ENCODE data around the gene JPH3.

Gene JPH3

DNA sequence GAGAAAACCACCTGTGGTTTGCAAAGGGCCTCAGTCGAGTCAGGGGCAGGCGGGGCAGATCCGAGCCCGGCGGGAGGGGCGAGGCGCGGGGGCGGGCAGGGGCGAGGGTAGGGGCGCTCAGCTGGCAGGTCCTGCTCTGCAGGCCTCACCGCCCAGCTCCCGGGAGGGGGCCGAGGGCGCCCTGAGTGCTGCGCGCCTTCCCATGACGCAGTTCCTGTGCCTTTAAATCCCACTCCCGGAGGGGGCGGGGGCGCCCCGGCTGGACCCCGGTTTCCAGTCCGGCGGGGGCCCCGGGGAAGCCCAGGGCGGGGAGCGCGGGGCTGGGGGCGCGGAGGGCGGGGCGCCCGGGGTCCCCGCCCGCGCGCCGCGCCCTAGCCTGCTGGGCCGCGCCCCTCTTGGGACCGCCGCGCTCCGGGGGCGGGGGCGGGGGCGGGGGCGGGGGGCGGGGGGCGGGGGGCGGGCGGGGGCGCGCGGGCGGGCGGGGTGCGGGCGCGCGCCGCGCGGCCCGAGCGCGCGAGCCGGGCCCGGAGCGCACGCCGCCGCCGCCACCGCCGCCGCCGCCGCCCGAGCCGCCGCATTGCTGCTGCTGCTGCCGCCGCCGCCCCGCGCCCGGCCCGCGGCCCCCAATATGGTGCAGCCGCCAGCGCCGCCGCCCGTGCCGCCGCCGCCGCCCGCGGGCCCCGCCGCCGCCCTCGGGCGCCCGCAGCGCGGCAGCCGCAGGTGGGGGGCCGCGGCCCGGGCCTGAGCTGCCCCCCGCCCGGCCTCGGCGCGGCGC is at the start of gene JPH3:
Gene JPH3, plus strand, starts transcription at position 508 of the 775 bp plus-strand sequence. CDS start 639 bp downstream, outside the sequence.
- ATAC-seq: no peak

DNA sequence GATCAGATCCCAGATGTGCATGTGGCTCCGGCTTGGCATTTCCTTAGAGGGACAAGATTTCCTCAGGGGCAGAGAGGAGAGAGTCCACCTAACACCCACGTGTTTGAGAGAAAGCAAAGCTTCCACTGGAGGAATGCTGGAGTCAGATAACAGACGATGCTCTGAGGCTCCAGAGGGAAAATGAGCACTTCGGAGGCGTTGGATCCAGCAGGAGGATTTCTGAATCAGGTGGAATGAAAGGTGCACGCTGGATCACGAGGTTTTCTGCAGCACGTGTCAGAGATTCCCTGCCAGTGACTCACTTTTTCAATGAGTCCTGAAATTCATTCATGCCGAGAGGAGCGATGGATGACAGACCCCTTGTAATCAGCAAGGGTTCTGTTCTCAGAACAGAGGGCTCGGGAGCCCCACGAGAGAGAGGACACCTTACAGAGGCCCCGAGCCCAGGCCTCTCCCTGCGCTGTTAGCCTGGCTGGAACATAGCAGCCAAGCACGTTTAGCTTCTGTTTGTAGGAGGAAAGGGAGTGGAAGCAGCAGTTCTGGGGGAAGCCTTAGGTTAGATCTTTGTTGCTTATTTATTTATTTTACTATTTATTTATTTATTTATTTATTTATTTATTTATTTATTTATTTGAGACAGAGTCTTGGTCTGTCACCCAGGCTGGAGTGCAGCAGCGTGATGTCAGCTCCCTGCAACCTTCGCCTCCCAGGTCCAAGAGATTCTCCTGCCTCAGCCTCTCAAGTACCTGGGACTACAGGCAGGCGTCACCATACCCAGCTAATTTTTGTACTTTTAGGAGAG is 49.3 kb upstream of the JPH3 start:
- ATAC-seq: no peak

DNA sequence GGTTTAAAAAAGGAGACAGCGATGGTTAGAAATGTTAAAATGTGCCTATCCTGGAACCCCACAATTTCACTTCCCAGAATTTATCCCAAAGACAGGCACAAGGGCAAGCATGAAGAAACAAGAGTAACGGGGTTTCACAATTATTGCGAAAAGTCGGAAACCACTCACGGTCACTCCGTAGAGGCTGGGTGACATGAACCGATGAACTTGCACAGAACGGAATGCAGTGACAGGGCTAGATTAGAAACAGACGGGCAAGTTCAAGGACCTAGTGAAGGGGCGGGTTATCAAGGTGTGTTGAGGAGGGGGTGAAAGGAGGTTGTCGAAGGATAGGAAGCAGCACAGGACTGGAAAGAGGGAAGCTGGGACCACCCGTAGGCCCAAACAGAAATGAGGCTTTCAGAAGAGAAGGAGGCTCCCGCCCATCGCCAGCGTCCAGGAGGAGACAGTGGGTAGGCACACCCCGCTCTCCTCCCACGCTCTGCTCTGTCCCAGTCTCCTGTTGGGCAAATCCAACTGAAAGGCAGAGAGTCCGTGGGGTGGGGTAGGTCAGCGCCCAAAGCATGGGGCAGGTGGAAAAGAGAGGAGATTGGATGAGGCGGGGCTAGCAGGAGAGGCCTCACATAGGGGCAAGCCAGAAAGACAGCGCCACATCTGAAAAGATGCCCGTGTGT is 47.4 kb upstream of the JPH3 start:
- no peak for ATAC-seq

DNA sequence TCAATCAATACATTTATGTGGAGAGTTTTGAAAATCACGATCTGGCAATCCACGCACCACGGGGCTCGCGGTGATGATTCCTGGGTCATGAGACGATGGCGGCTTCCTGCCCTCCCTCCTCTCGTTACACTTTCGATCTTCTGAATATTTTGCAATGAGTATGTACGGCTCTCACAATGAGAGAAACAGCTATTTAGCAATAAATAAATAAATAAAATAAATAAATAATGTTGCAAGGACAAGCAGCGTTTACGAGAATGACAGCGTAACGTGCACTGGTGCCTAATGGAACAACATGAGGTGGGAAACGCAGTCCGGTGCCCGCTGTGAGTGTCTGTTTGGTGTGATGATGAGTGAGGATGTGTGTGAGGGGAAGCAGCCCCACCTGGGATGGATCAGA is 46.7 kb upstream of the JPH3 start:
- no peak for ATAC-seq

DNA sequence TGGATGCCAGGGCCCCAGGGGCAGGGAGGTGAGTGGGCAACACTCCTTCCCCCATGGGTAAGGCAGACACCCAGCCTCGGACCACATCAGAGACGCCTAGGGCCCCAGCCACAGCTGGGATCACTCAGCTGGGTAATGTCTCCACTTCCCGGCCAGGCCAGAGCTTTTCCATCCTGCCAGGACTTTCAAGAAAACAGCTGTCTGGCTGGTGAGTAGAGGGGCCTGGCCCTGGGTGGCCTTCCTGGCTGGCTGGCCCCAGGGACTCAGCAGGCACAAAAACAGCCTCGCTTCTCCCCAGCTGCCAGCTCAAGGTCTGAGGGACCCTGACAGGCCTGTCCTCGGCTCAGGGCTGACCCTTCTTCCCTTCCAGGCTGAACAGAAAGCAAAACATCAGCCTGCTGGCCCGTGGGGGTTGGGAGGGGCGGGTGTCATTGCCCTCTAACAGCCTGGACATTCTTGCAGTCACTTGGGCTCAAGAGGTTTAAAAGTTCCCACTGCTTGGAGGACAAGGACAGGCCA is 45.3 kb upstream of the JPH3 start:
- ATAC-seq: no peak

DNA sequence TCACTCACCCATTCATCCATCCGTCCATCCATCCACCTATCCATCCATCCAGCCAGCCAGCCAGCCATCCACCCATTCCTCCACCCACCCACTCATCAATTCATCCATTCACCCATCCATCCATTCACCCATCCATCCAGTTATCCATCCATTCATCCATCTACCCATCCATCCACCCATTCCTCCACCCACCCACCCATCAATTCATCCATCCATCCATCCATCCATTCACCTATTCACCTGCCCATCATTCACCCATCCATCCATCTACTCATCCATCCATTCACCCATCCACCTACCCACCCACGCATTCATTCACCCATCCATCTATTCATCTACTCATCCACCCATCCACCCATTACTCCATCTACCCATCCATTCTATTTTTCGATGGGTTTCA is 43.6 kb upstream of the JPH3 start:
- ATAC-seq: no peak

DNA sequence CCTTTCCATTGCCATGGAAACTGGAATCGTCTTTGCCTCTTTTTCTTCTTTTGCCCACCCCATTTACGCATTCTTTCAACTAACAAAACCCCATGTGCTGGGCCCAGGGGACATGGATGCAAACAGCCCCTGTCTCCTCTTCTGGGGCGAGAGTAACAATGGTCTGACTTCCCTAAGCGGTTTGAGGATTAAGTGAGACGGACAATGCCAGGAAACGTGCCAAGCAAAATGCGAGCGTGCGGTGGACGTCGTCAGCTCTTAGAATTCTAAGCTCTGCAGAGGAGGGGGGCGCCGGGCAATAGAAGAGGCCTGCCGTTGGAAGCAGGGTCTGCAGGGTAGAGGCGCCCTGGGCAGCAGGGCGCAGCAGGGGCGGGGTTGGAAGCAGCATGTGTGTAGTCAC is 42.4 kb upstream of the JPH3 start:
- no peak for ATAC-seq

DNA sequence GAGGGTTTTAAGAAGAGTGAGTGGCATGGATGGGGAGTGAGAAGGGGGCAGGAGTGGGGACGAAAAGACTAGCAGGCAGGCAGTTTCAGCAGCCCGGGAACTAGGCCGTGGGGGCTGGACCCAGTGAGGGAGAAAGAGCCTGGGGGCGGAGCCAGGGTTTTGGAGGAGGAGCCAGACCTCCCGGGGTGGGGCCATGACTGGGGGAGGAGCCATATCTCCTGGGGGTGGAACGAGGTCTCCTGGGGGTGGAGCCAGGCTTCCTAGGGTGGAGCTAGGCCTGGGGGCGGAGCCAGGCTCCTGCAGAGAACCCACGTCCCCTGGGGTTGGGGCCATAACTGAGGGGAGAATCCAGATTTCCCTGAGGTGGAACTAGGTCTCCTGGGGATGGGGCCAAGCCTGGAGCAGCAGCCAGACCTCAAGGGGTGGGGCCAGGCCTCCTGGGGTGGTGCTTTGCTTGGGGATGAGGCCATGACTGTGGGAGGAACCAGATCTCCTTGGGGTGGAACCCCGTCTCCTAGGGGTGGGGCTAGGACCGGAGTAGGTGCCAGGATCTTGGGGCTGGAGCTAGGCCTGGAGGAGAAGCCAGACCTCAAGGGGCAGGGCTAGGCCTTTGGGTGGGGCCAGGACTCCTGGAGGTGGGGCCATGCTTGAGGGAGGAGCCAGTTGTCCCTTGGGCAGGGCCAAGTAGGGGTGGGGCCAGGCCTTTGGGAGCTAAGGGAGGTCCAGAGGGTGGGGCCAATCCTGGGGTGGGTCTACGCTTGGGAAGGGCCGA is 41.7 kb upstream of the JPH3 start:
- peak in 1 of 2 donors; percentile 37 for ATAC-seq

DNA sequence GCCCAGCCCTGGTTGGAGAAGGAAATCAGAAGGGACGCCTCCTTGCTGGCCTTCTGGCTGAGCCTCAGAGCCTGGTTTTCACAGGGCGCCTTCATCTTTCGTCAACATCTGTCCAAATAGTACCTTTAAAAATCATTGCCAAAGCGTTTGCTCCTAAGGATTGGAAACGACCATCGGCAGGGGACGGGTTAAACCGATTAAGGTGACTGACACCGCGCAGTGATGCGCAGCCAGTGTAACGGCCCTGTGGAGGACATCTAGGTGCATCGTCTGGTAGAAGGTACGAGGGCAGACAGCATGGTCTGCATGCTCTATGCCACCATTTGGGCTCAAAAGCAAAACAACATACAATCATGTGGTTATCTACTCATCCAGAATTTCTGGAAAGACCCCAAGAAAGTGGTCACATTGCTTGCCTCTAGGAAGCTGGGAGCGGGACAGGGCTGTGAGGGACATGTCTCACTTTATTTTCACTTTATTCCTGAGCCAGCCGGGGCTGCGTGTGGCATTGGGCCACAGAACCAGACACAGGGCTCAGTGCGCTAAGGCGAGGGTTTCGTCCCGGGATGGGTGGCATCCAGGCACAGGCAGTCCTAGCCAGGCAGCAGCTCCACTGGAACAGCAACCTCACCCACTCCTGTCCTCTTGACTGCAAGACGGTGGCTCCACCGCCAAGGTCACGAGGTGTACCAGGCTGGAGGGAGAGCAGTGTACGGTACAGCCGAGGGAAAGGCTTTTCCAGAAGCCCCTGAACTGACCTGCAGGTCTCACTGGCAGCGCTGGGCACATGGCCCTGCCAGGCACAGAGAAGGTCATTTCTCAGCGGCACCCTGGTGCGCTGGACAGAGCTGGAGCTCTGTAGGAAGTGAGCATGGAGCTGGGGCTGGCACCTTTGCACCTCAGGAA is 40.9 kb upstream of the JPH3 start:
- ATAC-seq: no peak

DNA sequence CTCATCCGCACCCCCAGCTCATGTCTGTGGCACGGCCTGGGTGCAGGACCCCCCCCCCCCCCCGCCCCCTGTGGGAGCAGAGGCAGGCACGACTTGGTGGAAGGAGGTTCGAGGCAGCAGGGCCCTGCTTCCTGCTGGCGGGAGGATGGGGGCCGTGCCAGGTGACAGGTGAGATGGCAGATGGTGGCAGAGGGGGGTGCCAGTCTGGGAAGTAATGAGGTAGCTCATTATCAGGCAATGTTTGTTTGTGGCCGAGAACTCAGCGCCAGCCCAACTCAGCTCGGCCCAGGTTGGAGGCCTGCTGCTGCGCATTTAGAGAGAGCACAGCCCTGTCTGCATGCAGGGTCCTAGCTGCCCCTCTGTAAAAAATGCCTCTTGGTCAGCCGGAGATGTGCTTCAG is 40.1 kb upstream of the JPH3 start:
- no peak for ATAC-seq

DNA sequence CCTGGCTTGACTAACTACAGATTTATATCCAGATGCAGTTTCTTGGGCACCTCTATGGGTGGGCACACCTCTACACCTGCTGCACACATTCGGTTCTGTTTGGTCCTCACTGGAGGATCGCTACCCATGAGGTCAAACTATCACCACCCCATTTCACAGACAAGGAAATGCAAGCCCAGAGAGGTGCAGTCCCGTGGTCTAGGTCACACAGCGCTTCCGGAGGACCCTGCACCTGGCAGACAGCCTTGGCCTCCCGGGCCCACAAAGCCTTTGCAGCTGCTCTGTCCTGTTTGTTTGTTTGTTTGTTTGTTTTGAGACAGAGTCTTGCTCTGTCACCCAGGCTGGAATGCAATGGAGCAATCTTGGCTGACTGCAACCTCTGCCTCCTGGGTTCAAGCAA is 39.3 kb upstream of the JPH3 start:
- no peak for ATAC-seq

DNA sequence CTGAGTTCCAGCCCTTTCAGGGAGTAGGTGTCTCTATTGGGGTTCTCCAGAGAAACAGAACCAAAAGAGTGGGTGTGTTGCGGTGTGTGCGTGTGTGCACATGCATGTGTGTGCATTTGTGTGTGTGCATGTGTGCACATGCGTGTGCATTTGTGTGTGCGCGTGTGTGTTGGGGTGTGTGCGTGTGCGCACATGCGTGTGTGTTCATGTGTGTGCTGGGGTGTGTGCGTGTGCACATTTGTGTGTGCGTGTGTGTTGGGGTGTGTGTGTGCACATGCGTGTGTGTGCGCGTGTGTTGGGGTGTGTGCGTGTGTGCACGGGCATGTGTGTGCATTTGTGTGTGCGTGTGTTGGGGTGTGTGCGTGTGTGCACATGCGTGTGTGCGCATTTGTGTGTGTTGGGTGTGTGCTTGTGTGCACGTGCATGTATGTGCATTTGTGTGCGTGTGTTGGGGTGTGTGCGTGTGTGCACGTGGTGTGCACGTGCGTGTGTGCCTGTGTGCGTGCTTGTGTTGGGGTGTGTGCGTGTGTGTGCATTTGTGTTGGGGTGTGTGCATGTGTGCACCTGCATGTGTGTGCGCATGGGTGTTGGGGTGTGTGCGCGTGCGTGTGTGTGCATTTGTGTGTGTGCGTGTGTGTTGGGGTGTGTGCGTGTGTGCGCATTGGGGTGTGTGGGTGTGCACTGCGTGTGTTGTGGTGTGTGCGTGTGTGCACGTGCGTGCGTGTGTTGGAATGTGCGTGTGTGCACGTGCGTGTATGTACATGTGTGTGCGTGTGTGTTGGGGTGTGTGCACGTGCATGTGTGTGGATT is 38.4 kb upstream of the JPH3 start:
- no peak for ATAC-seq

DNA sequence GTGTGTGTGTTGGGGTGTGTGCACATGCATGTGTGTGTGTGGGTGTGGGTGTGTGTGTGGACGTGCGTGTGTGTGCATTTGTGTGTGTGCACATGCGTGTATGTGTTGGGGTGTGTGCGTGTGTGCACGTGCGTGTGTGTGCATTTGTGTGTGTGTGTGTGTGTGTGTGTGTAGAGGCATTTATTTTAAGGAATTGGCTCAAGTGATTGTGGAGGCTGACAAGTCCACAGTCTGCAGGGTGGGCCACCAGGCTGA is 37.9 kb upstream of the JPH3 start:
- no peak for ATAC-seq

DNA sequence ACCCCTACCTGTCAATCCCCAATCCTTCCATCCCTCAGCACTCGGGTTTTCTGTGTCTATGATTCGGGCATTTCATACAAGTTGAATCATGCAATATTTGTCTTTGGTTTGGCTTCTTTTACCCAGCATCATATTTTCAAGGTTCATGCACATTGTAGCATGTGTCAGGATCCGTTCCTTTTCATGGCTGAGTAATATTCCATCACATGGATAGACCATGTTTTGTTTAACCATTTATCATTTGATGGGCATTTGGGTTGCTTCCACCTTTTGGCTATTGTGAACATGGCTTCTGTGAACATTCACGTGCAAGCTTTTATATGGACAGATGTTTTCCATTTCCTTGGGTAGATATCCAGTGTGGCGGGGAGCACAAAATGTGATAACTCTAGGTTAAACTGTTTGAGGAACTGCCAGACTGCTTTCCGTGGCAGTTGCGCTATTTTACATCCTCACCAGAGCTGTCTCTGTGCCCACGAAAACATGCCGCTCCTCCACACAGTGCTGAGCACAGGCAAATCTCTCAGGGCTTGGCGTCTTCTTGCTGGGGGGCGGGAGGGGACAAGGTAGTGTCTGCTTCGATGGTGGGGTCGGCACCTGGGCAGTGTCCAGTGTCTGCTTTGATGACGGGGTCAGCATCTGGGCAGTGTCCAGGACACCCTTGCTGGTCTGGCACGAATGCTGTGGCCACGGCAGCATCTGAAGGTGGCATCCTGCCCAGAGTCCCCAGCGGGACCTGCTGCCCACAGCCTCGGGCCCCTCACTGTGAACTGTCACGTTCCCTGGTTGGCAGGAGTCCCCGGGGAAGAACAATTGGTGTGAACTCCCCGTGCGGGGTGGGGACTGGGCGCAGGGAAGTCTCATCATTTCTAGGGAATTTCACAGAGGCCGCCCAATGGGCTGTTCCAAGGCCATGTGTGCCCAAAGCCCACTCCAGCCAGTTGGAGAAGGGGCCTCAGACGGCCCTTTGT is 32.4 kb upstream of the JPH3 start:
- ATAC-seq: no peak

DNA sequence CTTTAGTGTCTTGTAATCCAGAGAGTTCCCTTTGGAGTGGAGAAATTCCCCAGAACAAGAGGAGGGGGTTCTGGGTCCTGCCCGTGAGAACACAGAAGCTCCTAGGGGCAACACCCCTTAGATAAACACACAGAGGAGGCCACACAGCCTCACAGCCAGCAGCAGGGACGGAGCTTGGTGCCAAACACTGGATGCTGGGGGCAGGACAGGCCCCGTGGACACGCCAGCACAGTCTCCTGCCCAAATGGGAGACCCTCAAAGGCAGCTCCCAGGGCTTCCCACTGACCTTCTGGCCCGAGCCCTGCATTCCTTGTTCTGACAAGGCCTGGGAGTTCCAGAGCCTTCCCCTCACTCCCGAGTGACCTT is 31.8 kb upstream of the JPH3 start:
- no peak for ATAC-seq

DNA sequence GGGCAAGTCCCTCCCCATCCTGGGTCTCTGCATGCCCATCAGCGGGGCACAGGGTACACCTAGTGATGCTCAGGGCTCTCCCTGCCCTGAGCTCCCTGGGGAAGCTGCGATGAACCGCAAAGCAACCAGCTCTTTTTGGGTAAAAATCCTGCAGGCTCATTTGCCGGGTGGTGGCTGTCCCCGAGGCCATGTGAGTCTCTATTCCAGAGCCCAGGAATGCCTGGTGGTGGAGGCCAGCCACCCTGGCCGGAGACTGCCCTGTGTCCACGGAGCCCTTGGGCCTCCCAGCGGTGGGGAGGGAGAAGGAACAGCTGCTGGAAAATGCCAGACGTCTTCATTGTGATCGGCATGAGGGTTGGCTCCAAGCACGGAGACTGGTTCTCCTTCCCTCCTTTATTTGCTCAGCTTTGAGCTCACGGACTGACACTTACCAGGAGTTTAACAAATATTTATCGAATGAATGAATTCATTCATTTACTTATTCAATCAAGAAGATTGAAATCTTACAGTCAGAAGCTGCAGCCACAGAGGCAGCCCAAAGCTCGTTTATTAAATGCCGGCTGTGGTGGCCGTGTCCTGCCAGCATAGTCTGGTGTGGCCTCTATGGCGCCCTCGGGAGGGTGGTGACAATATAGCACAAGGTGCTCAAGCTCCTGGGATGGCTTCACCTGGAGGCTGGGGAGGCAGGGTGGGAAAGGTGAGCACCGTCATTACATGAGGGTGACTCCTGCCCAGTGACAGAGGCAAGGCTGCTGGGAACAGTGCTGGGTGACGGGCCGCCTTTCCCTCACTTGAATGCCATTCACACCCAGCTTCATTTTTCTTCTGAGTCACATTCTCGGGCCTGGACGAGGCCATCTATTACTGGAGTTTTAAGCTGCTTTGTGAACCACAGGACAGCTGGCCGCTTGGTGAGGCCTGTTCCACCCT is 31.1 kb upstream of the JPH3 start:
- no peak for ATAC-seq

DNA sequence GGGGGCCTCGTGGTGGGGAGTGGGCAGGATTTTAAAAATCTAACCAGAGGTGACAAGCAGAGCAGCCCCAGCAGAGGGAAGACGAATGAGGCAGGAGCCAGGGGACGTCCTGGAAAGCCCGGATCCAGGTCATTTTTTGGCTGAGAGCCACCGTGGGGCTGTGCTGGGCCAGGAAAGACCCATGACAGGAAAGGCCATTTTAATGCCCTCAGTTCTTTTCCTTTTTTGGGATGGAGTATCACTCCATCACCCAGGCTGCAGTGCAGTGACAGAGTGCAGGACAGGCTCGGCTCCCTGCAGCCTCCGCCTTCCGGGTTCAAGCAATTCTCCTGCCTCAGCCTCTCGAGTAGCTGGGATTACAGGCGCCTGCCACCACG is 30.5 kb upstream of the JPH3 start:
- ATAC-seq: no peak

DNA sequence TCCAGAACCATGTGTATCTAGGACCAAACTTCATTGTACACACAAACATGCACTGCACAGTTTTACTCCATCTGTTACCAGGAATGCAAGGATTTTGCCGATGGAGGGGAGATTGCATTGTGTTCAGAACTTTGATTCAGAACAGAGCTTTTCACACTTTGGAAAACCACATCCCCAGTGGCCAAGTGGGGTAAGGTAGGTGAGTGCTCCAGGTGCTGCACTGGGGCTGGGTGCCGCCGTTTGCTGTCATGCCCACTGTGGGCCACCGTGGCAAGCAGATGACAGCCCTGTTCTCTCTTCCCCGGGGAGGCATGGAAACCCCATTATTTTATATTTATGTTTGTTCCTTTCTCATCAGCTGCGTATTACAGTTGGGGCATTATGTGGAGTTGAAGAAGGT is 29.3 kb upstream of the JPH3 start:
- no peak for ATAC-seq
